Uterus (tissue), 4 donors: Measurements from ENCODE around the gene SOD2. TPM values are rescaled to one million over a fixed set of nuclear protein-coding genes. Genes with fewer than 3 reads are reported as not detected.
"Not testable (repeated sequence)": the region's sequence is repeated elsewhere in the genome, so short reads cannot be mapped to it uniquely, and the experiment has no call there.

Experiments used
- DNase-seq, 2 donors: peaks; one replicate each; pipeline ENCODE4 v3.0.0-alpha.2; 2019 to 2020
- H3K27ac ChIP-seq, 2 donors: fragments of 200-600 bp; sonication (generic); 1 replicate in 1 of 2; 2 replicates in 1 of 2; pipeline ENCODE4 v1.5.1; 2016 to 2018
- H3K27me3 ChIP-seq, 2 donors: fragments of 200-600 bp; sonication (generic); one replicate each; pipeline ENCODE4 v1.5.1; 2018 to 2019; ENCODE audit warnings: control low read depth in 1 of 2
- H3K36me3 ChIP-seq, 2 donors: fragments of 200-600 bp; sonication (generic); one replicate each; pipeline ENCODE4 v1.5.1; 2019; ENCODE audit warnings: control low read depth in 1 of 2
- H3K4me1 ChIP-seq, 2 donors: fragments of 200-600 bp; sonication (generic); one replicate each; pipeline ENCODE4 v1.5.1; 2018 to 2019; ENCODE audit warnings: control low read depth in 1 of 2
- H3K4me3 ChIP-seq, 2 donors: fragments of 200-600 bp; sonication (generic); 1 replicate in 1 of 2; 2 replicates in 1 of 2; pipeline ENCODE4 v1.5.1; 2018 to 2019; ENCODE audit warnings: mild to moderate bottlenecking in 1 of 2
- H3K9me3 ChIP-seq, 2 donors: fragments of 200-600 bp; sonication (generic); one replicate each; pipeline ENCODE4 v1.5.1; 2019; ENCODE audit warnings: control low read depth in 1 of 2
- POLR2A ChIP-seq, 2 donors: fragments of 450-650 bp; IDR thresholded peaks; one replicate each; pipeline ENCODE4 v1.6.1; 2016; ENCODE audit warnings: antibody characterized with exemption in 2 of 2, mild to moderate bottlenecking in 1 of 2, moderate library complexity in 1 of 2
- intact Hi-C: fragments of 100-400 bp; cut with DNase I; formaldehyde crosslinking; loops from one replicate; pipeline ENCODE4 v1.15.1; 2023; ENCODE audit warnings: low total_unique reads
- total RNA-seq, 4 donors: library from RNA; depleted of rRNA in 3 of 4; stranded (reverse); fragments of >200 nt in 3 of 4; gene quantifications; one replicate each; pipeline versions ENCODE4 v1.1.0 to v1.2.4, GENCODE V29; 2014 to 2023
- TF ChIP-seq, protein P1 (sequence below), 4 experiments: fragments of 200-600 bp in 2 of 4; fragments of 450-650 bp in 2 of 4; sonication (generic) in 2 of 4; IDR thresholded peaks; one replicate each; pipeline ENCODE4 v1.5.1; 2016 to 2019; ENCODE audit warnings: antibody characterized with exemption in 4 of 4, mild to moderate bottlenecking in 2 of 4, moderate library complexity in 1 of 4
- donor health status: DM: yes; HTN: yes; CAD: no.

Gene SOD2
- total RNA-seq, 4 donors from 2014 or later, result 34.1 to 305 (median 208) TPM

DNA sequence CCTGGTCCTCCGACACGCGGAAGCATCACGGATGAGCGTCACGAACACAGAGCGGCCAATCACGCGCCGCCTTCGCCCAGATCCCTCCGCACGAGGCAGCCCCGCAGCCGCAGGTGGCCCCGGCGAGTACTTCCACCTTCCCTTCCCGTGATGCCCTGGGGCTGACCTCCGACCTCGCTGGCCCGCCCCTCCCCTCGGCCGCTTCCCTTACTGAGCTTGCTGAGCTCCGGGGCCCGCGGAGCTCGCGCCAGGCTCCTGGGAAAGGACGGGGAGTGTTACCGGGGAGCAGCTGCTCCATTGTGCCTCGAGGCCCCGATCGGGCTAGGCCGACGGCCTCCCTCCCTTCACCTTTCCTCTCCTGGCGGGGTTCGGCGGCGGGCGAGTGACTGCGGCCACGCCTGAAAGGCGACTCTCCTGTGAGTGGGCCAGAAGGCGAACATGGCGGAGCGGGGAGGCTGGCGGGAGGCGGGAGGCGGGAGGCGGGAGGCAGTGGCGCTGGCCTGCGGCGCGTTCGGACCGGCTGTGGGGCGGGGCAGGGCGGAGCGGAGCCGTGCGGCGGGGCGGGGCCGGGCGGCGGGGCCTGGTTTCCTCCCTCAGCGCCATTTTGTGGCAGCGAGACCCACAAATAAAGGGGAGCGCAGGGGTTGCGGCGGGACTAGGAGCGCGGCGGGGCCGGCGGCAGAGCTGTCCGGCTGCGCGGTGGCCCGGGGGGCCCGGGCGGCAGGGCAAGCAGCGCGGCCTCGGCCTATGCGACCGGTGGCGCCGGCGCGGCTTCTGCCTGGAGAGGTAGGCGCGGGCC, 34.1 kb upstream of the SOD2 start, which contains the start of gene WTAP:
WTAP (plus strand) TSS at position 589 of the 799 bp plus-strand sequence. CDS start 8,760 bp downstream, outside the sequence.
- peak within 1 kb of the TSS; percentile 99 for H3K27ac ChIP-seq
- no peaks in the 10 kb centered on the region for H3K27me3 ChIP-seq
- TF ChIP-seq, protein P1, sequence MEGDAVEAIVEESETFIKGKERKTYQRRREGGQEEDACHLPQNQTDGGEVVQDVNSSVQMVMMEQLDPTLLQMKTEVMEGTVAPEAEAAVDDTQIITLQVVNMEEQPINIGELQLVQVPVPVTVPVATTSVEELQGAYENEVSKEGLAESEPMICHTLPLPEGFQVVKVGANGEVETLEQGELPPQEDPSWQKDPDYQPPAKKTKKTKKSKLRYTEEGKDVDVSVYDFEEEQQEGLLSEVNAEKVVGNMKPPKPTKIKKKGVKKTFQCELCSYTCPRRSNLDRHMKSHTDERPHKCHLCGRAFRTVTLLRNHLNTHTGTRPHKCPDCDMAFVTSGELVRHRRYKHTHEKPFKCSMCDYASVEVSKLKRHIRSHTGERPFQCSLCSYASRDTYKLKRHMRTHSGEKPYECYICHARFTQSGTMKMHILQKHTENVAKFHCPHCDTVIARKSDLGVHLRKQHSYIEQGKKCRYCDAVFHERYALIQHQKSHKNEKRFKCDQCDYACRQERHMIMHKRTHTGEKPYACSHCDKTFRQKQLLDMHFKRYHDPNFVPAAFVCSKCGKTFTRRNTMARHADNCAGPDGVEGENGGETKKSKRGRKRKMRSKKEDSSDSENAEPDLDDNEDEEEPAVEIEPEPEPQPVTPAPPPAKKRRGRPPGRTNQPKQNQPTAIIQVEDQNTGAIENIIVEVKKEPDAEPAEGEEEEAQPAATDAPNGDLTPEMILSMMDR (IDR thresholded peaks at IDR 0.05), result peak in 1 of 4 experiments; percentile 16
- TF ChIP-seq POLR2A (IDR thresholded peaks at IDR 0.05), result peak; percentile 74 to 83
- intact Hi-C loops, result loop anchor here (5.0 kb wide), 1 partner anchor 35 kb away; the partner anchor contains the start of gene ACAT2
- peak within 1 kb of the TSS; percentile 93 to 94 for H3K4me3 ChIP-seq
- H3K4me1 ChIP-seq, result peaks cover 0 to 20% of the 10 kb centered on the region in 2 donors
- no peaks in the 10 kb centered on the region for H3K36me3 ChIP-seq
- peak; percentile 96 to 97 for DNase-seq
- no peaks in the 10 kb centered on the region for H3K9me3 ChIP-seq

DNA sequence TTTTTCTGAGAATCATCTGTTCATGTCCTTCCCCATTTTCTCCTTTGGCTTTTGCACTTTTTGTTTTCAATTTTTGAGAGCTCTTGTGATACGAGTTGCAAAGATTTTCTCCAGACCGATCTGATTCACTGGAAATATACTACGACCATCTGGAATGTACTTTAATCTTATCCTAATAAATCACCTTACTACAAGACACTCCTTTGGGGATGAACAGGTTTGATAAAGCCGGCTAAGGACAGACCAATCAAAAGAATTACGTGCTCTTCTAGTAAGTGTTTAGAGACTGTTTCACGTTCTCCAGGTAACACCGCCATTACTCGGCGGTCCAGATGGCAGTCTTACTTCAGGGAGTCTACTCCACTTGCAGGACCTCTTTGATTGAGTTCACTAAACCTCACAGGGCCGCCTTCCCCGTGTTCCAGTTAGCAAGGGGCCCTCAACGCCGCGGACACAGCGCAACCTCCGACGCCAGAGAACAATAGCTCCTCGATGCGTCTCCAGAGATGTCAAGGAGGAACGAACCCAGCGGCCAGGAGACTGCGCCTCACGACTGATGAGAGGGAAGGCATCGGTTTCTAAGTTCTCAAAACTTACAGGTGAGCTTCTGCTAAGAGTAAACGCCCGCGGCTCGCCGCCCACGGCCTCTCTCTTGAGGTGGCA, 33.3 kb upstream of the SOD2 start:
- H3K36me3 ChIP-seq, result no peaks in the 10 kb centered on the region
- H3K9me3 ChIP-seq, result no peaks in the 10 kb centered on the region
- no peaks in the 10 kb centered on the region for H3K27me3 ChIP-seq
- H3K4me3 ChIP-seq, result peak overlapping the region; percentile 93 to 94
- H3K4me1 ChIP-seq, result peaks cover 0 to 20% of the 10 kb centered on the region in 2 donors
- TF ChIP-seq, protein P1 (IDR thresholded peaks at IDR 0.05), result no peak
- TF ChIP-seq POLR2A (IDR thresholded peaks at IDR 0.05), result no peak
- intact Hi-C loops, result loop anchor here (5.0 kb wide), 1 partner anchor 36 kb away; the partner anchor contains the start of gene ACAT2
- no peak for DNase-seq
- H3K27ac ChIP-seq, result peak overlapping the region; percentile 99

DNA sequence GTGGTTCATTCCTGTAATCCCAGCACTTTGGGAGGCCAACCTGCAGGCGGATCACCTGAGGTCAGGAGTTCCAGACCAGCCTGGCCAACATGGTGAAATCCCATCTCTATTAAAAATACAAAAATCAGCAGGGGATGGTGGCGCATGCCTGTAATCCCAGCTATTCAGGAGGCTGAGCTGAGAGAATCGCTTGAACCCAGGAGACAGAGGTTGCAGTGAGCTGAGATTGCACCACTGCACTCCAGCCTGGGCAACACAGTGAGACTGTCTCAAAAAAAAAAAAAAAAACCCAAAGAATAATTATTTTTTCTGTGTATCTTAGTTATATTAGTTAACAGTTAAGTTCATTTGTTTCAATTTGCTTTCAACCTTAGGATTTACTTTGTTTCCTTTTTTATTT, 32.2 kb upstream of the SOD2 start:
- H3K36me3 ChIP-seq, H3K4me3 ChIP-seq, H3K27me3 ChIP-seq, H3K27ac ChIP-seq, H3K9me3 ChIP-seq, DNase-seq: not testable (repeated sequence)
- peaks cover 0 to 12% of the 10 kb centered on the region in 2 donors for H3K4me1 ChIP-seq
- intact Hi-C loops, result loop anchor here (5.0 kb wide), 1 partner anchor 37 kb away; the partner anchor contains the start of gene ACAT2

DNA sequence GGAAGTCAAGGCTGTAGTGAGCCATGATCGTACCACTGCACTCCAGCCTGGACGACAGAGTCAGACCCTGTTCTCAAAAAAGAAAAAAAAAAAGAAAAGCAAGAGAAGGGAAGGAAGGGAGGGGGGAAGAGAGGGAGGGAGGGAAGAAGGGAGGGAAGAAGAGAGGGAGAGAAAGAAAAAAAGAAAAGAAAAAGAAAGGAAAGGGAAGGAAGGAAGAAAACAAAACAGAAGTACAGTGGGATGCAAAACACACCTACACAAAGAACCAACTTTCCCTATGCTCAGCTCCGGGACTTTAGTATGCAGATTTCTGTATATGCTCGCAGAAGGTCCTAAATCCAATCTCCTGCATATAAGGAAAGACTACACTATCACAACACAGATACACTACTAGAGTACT, 31.7 kb upstream of the SOD2 start:
- H3K4me1 ChIP-seq, result peaks cover 0 to 8% of the 10 kb centered on the region in 2 donors
- H3K36me3 ChIP-seq, result no peaks in the 10 kb centered on the region
- no peak for DNase-seq
- TF ChIP-seq, protein P1 (IDR thresholded peaks at IDR 0.05), result no peak
- TF ChIP-seq POLR2A (IDR thresholded peaks at IDR 0.05), result no peak
- no peak overlapping the region for H3K4me3 ChIP-seq
- intact Hi-C loops, result loop anchor here (5.0 kb wide), 1 partner anchor 38 kb away; the partner anchor contains the start of gene ACAT2
- H3K27ac ChIP-seq, result no peak overlapping the region
- no peaks in the 10 kb centered on the region for H3K27me3 ChIP-seq
- H3K9me3 ChIP-seq, result no peaks in the 10 kb centered on the region

DNA sequence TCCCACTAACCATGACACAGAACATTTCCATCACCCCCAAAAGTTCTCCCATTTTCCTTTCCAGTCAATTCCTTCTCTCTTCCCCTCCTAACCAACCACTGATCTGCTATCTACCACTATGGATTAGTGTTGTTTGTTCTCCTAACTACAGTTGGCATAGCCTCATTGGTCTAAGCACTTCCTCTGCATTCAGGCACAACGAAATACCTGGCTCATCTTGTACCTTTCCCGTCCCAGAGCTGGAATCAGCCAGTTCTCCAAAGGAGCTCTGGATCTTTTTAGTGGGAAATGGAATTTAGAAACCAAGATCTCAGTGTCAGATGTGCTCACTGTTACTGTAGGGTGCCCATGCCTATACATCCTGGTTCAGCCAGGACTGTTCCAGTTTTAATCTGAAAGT, 30.2 kb upstream of the SOD2 start:
- intact Hi-C loops, result no loop called here
- Histone ChIP-seq H3K4me3 (no peak overlapping the region), H3K9me3 (no peaks in the 10 kb centered on the region), H3K27me3 (no peaks in the 10 kb centered on the region), H3K4me1 (peaks cover 0 to 6% of the 10 kb centered on the region in 2 donors), H3K36me3 (no peaks in the 10 kb centered on the region), H3K27ac (no peak overlapping the region)
- no peak for DNase-seq
- TF ChIP-seq, protein P1 (IDR thresholded peaks at IDR 0.05), result no peak
- TF ChIP-seq POLR2A (IDR thresholded peaks at IDR 0.05), result no peak
